Psoas muscle (tissue), 8 donors: ENCODE data around the gene HID1. TPM values are rescaled to one million over a fixed set of nuclear protein-coding genes. Genes with fewer than 3 reads are reported as not detected.

ENCODE experiments used
- ATAC-seq, 4 donors: fragments of 200-7000 bp; cut with Tn5 transposase; one replicate each; pipeline ENCODE4 v1.9.1; 2020; ENCODE audit warnings: moderate library complexity in 3 of 4, mild to moderate bottlenecking in 2 of 4
- DNase-seq, 2 donors: peaks; one replicate each; pipeline ENCODE4 v3.0.0-alpha.2; 2020
- H3K27ac ChIP-seq: fragments of 200-600 bp; one replicate; pipeline ENCODE4 v1.8.0; 2022
- H3K27me3 ChIP-seq, 3 donors: fragments of 200-600 bp in 1 of 3; one replicate each; pipeline versions ENCODE4 v1.6.1 to v1.8.0; 2013 to 2022; ENCODE audit warnings: low read length in 2 of 3, mild to moderate bottlenecking in 2 of 3, moderate library complexity in 1 of 3; ENCODE audit not compliant: insufficient read depth in 3 of 3
- H3K36me3 ChIP-seq, 2 donors: fragments of 200-600 bp in 1 of 2; one replicate each; pipeline versions ENCODE4 v1.6.1 to v1.8.0; 2013 to 2022; ENCODE audit warnings: low read depth in 1 of 2, mild to moderate bottlenecking in 1 of 2, moderate library complexity in 1 of 2; ENCODE audit not compliant: insufficient read depth in 1 of 2
- H3K4me1 ChIP-seq: fragments of 200-600 bp; one replicate; pipeline ENCODE4 v1.8.0; 2022
- H3K4me3 ChIP-seq: fragments of 200-600 bp; one replicate; pipeline ENCODE4 v1.8.0; 2022; ENCODE audit warnings: mild to moderate bottlenecking
- H3K9me3 ChIP-seq: fragments of 200-600 bp; one replicate; pipeline ENCODE4 v1.8.0; 2022
- CTCF ChIP-seq: fragments of 200-600 bp; IDR thresholded peaks from one replicate; pipeline ENCODE4 v1.8.0; 2022; ENCODE audit warnings: antibody characterized with exemption
- WGBS, 3 donors: extraction: QIAGEN DNeasy Blood & Tissue Kit; methylation state at CpG; one replicate each; pipeline versions ENCODE4 v1.1.6 to v1.1.7; 2013; 5-methylcytosine and 5-hydroxymethylcytosine counted together
- intact Hi-C, 2 donors: fragments of 100-400 bp; cut with DNase I; formaldehyde crosslinking; loops; one replicate each; pipeline versions ENCODE4 v1.11.0 to v1.14.2; 2022
- polyA plus RNA-seq, 3 donors: library from polyadenylated mRNA; stranded (reverse); fragments of 200-250 nt; gene quantifications; one replicate each; pipeline ENCODE4 v1.2.3, GENCODE V29; 2013
- total RNA-seq, 4 donors: library from RNA; stranded (reverse); fragmentation: NEBNext Ultra II Directional in 2 of 4; extraction: Animal tissue kit (Norgen Biotek cat#: 25700) in 2 of 4; gene quantifications; one replicate each; pipeline versions ENCODE4 v1.2.1 to v1.2.4, GENCODE V29; 2021 to 2023
- donor health status: healthy with polysubstance abuse.
- donor health status: DM: no; HTN: no; CAD: no; lungs with moderate emphysema.
- donor health status: Bipolar disorder and iron deficiency.
- donor health status: healthy.
- donor health status: DM: yes; HTN: yes; CAD: no.
- donor health status: DM: no; HTN: no; CAD: no.
- donor health status: DM: no; HTN: no; CAD: no.
- donor health status: DM: yes; HTN: yes; CAD: no.

HID1 gene
- total and polyA plus RNA-seq, 7 donors: 1.7 to 10.4 (median 2.6) TPM

- WGBS, 3 donors: 54 to 63% (median 61%) methylated on average over 66 to 67 of the region's 67 CpGs
- ATAC-seq: peak in 3 of 4 donors; percentile 29 to 38 (median 33)
- H3K4me1 ChIP-seq: peaks cover 14% of the 10 kb centered on the region
- H3K27ac ChIP-seq: no peak overlapping the region
- DNase-seq: no peak
- intact Hi-C loops: no loop called here
- TF ChIP-seq CTCF: peak; percentile 33
- no peak overlapping the region for H3K4me3 ChIP-seq
- H3K27me3 ChIP-seq: peaks cover 0 to 92% (median 15%) of the 10 kb centered on the region in 3 donors
- no peaks in the 10 kb centered on the region for H3K36me3 ChIP-seq
- no peaks in the 10 kb centered on the region for H3K9me3 ChIP-seq
These were observed 52.9 kb downstream of the HID1 start for GRCh38 chr17:74919440-74920305.

DNA sequence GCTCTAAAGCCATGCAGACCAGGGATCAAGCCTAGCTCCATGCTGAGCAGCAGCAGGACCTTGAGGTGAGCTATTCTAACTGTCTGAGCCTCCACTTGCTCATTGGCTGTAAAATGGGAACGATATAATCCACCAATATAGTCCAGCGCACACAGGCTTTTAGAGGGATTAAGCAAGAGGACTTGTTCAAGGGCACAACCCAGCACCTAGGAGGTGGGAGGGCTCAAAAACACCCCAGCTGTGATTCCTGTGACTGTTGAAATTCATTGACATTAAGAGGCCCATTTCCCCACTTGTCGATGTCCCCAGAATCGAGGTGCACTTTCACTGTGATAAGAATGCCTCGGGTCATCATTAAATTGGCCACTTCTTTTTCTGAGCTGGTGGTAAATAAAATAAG, 53.7 kb downstream of the HID1 start:
- DNase-seq: no peak
- no peak overlapping the region for H3K4me3 ChIP-seq
- peaks cover 0 to 84% (median 9%) of the 10 kb centered on the region in 3 donors for H3K27me3 ChIP-seq
- no peak overlapping the region for H3K27ac ChIP-seq
- H3K9me3 ChIP-seq: no peaks in the 10 kb centered on the region
- intact Hi-C loops: no loop called here
- ATAC-seq: no peak
- H3K36me3 ChIP-seq: no peaks in the 10 kb centered on the region
- WGBS, 3 donors: 87 to 93% (median 93%) methylated on average over 5 of the region's 5 CpGs
- TF ChIP-seq CTCF: no peak
- H3K4me1 ChIP-seq: peaks cover 11% of the 10 kb centered on the region

DNA sequence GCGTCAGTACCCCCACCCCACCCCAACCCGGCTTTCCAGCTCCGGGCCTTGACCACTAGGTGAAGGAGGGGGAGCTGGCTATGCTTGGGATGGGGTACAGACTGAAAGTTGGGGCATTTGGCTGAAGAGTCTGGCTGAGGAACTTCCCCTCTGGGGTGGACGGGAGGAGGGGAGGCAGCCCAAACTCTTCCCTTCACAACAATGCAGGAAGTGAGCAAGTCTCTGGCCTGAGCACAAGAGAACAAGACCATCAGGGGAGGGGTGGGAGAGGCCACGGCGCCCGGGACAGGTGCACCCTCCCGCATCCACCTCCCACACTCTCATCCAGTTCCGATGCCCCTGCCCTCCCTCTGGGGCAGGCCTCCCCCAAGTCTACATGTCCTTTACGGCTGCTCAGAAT, 55.1 kb downstream of the HID1 start:
- no peak for ATAC-seq
- peaks cover 0 to 70% (median 2%) of the 10 kb centered on the region in 3 donors for H3K27me3 ChIP-seq
- DNase-seq: no peak
- no peak for TF ChIP-seq CTCF
- H3K27ac ChIP-seq: no peak overlapping the region
- WGBS, 3 donors: 58 to 67% (median 60%) methylated on average over 10 of the region's 10 CpGs
- intact Hi-C loops: no loop called here
- no peaks in the 10 kb centered on the region for H3K36me3 ChIP-seq
- H3K4me3 ChIP-seq: no peak overlapping the region
- no peaks in the 10 kb centered on the region for H3K9me3 ChIP-seq
- H3K4me1 ChIP-seq: no peaks in the 10 kb centered on the region

- TF ChIP-seq CTCF: no peak
- H3K27me3 ChIP-seq: peaks cover 0 to 64% (median 1%) of the 10 kb centered on the region in 3 donors
- DNase-seq: no peak
- H3K9me3 ChIP-seq: no peaks in the 10 kb centered on the region
- no peak overlapping the region for H3K4me3 ChIP-seq
- WGBS, 3 donors: 87 to 92% (median 92%) methylated on average over 11 of the region's 11 CpGs
- no peak overlapping the region for H3K27ac ChIP-seq
- no peaks in the 10 kb centered on the region for H3K4me1 ChIP-seq
- intact Hi-C loops: no loop called here
- ATAC-seq: no peak
- no peaks in the 10 kb centered on the region for H3K36me3 ChIP-seq
These were observed 55.7 kb downstream of the HID1 start for GRCh38 chr17:74916851-74917199.
